Measurements from ENCODE around the gene IL25.
"Not testable (repeated sequence)": the region's sequence is repeated elsewhere in the genome, so short reads cannot be mapped to it uniquely, and the experiment has no call there.

IL25 gene

DNA sequence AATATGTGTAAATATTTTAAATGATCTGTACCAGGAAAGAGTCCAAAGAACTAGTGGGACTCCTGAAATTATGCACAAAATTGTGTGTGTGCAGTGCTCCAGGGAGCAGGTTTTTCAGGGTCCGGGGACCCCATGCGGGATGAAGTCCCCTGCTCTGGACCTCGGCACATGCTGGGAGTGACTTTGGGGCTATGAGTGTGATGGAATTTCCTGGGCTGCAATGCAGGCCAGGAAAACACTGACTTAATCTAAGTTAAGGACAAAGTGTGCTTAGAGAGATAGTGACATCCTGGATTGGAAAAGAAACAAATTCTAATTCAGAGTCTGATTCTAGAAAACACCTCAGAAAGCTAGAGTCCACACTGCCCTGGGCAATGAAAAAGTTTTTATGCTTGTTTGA lies 41.6 kb downstream of the IL25 start:
- DNase-seq, result no peak

DNA sequence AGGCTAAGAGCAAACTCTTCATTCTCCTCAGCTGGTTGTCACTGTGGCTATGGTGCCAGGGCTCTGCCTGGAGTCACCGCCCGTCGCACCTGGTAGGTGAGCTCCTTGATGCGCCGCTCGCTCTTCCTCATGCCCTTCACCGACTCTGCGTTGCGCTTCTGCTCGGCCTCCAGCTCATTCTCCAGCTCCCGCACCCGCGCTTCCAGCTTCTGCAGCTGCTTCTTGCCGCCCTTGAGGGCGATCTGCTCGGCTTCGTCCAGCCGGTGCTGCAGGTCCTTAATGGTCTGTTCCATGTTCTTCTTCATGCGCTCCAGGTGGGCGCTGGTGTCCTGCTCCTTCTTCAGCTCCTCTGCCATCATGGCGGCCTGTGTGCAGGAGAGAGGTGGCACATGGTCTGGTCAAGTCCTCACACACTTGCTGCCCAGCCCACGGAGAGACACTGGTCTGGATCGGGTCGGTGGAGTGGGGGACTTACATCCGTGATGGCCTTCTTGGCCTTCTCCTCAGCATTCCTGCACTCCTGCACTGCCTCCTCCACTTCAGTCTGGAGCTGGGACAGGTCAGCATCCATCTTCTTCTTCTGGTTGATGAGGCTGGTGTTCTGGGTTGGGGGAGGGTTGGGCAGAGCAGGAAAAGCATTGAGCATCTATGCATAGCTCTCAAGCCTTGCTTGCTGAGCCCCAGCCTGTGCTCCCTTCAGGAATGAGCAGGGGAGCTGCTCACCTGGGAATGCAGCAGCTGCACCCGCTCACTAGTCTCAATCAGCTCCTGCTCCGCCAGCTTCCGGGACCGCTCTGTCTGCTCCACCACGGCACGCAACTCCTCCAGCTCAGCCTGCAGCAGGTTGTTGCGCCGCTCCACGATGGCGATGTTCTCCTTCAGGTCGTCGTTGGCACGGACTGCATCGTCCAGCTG lies 42.6 kb downstream of the IL25 start:
- DNase-seq, result no peak

GRCh38 chr14:23415821-23416778 lies 43.5 kb downstream of the IL25 start:
- DNase-seq, result no peak

DNA sequence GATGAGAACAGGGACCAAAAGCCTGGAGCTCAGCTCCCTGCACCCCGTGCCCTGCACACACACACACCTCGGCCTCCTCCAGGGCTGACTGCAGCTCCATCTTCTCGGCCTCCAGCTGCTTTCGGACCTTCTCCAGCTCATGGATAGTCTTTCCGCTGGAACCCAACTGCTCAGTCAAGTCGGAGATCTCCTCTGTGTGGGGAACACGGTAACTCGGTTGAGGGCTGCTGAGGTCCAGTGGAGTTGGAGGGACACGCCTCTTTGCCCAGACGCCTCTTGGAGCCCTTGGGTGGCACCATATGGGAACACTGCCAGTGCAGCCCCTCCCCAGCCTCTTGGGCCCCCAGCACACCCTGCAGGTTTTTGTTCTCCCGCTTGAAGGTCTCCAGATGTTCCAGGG lies 44.2 kb downstream of the IL25 start:
- DNase-seq, result no peak

DNA sequence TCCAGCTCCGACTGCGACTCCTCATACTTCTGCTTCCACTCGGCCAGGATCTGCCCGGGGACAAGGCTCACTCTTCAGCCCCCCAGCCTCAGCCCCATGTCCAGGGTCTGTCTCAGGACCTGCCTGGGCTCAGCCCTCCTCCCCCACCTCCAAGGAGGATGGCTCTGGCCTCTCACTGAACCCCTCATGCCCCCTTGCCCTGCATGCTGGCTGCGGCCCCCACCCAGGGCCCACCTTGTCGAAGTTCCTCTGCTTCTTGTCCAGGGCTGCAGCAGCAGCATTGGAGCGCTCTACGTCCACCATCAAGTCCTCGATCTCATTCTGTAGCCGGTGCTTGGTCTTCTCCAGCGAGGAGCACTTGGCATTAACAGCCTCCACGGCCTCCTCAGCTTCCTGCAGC lies 44.7 kb downstream of the IL25 start:
- DNase-seq, result not testable (repeated sequence)

DNA sequence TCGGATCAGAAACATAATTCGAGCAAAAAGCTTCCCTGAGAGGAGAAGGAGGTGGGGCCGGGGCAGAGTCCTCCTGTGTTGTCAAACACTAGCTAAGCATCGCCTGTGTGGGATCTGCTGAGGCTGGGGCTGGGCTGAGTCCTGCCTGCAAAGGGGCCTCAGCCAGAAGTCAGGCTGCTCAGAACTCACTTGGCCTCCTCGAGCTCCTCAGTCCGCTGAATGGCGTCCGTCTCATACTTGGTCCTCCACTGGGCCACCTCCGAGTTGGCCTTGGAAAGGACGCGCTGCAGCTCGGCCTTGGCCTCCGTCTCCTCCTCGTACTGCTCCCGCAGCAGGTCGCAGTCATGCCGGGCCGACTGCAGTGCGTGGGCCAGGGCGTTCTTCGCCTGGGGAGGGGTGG lies 45.4 kb downstream of the IL25 start:
- no peak for DNase-seq

- not testable (repeated sequence) for DNase-seq
These were observed 47.0 kb downstream of the IL25 start for GRCh38 chr14:23419646-23420045.

DNA sequence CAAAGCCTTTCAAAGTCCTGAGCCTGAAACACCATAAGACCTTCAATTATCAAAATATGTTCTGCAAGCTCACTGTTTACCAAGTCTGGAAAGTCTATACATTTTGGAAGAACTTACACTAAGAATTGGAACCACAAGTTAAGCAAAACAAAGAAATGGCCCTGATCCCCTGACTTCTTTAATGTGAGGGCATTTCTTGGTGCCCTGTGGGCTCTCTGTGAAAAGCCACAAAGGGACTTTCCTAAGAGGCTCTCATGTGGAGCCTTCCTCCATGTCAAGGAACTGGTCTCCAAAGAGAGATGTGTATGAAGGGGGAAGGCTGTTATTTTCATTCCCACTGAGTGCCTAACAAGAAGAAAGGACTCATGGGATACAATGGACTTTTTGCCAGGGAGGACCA lies 49.0 kb downstream of the IL25 start:
- DNase-seq, result no peak

DNA sequence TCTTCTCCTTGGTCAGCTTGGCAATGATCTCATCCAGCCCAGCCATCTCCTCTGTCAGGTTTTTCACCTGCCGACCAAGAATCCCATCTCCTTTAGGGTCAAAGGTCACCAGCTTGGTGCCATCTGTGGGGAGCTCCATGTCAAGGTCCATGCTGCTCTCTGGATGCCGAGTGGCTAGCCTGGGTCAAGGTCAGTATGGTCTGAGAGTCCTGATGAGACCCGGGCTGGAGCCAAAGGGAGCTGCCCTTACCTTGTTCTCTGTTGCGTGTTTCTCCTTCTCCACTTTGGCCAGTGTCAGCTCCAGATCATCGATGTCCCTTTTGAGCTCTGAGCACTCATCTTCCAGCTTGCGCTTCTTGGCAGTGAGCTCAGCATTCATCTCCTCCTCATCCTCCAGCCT lies 51.0 kb downstream of the IL25 start:
- no peak for DNase-seq

DNA sequence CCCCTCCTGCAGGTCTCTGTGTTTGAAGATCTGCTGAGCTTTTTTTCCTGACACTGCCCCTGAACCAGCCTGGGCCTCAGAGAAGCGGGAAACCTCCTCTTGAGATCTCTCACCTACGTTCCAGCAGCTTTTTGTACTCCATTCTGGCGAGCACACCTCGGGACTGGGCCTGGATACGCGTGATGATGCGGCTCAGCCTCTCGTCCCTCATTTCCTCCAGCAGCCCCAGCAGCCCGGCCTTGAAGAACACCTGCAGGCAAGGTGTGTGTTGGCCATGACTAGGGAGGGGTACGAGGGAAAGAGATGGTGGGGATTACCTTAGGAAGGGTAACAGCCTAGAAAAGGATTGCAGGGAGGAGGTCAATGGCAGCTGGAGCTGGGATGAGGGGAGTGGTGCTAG lies 52.6 kb downstream of the IL25 start:
- no peak for DNase-seq

DNA sequence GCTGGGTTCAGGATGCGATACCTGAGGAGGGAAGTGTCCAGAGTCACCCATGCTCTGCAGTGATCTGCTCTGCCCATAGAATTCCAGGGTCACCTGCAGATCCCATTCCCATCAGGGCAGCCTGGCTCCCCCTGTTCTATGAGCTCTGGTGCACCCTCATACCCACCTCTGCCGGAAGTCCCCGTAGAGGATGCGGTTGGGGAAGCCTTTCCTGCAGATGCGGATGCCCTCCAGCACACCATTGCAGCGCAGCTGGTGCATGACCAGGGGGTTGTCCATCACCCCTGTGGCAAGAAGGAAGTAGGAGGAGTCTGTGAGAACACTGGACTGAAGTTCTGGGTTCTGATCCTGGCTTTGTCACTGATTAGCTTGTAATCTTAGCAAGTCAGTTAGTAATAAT lies 53.2 kb downstream of the IL25 start:
- not testable (repeated sequence) for DNase-seq
